Glutamatergic neuron (in vitro differentiated cells): Measurements from ENCODE around the gene NABP2. TPM values are rescaled to one million over a fixed set of nuclear protein-coding genes. Genes with fewer than 3 reads are reported as not detected.

Source experiments
- DNase-seq: peaks from one replicate; pipeline ENCODE4 v3.0.0; 2022
- H3K27ac Mint-ChIP-seq: one replicate; pipeline ENCODE4 v1.8.0; 2020; ENCODE audit warnings: mild to moderate bottlenecking, mixed read lengths, inconsistent platforms; ENCODE audit not compliant: unreplicated experiment
- H3K27me3 Mint-ChIP-seq: one replicate; pipeline ENCODE4 v1.8.0; 2020; ENCODE audit warnings: mild to moderate bottlenecking, moderate library complexity, mixed read lengths, inconsistent platforms; ENCODE audit not compliant: unreplicated experiment
- H3K36me3 Mint-ChIP-seq: one replicate; pipeline ENCODE4 v1.8.0; 2020; ENCODE audit warnings: mild to moderate bottlenecking, mixed read lengths, inconsistent platforms; ENCODE audit not compliant: unreplicated experiment
- H3K4me1 Mint-ChIP-seq: one replicate; pipeline ENCODE4 v1.8.0; 2020; ENCODE audit warnings: mild to moderate bottlenecking, low read depth, mixed read lengths, inconsistent platforms; ENCODE audit not compliant: unreplicated experiment
- H3K4me3 Mint-ChIP-seq: one replicate; pipeline ENCODE4 v1.8.0; 2020; ENCODE audit warnings: mild to moderate bottlenecking, mixed read lengths, inconsistent platforms; ENCODE audit not compliant: unreplicated experiment
- H3K9me3 Mint-ChIP-seq: one replicate; pipeline ENCODE4 v1.8.0; 2020; ENCODE audit warnings: mild to moderate bottlenecking, moderate library complexity, mixed read lengths, inconsistent platforms; ENCODE audit not compliant: unreplicated experiment
- total RNA-seq: library from RNA; stranded (reverse); fragmentation: NEBNext Ultra II Directional; extraction: Animal tissue kit (Norgen Biotek cat#: 25700); gene quantifications from one replicate; pipeline ENCODE4 v1.2.1, GENCODE V29; 2021; ENCODE audit not compliant: unreplicated experiment
- TF ChIP-seq, protein P1 (sequence below): fragments of 200-600 bp; sonication (generic); IDR thresholded peaks from one replicate; pipeline ENCODE4 v1.5.0; 2021; ENCODE audit not compliant: partially characterized antibody, unreplicated experiment

NABP2 gene
- total RNA-seq, 1 donor from 2014 or later, result 42.6 TPM

DNA sequence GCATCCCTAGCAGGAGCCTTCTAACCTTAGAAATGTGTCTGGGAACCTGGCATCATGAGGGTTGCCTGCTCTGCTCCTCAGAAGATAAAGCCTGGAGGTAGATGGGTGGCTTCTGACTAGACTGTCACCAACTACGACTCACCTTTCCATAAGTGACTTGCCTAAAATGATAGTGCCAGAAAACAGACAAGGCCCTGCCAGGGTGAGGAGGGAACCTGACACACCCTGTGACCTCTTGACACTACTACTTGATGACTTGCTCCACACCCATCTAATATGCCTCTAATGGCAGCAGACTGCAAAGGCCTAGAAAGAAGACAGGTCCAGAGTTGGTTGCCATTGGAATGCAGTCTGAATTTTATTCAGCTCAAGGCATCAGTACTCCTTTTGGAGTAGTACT is 11.8 kb upstream of the NABP2 start:
- Mint-ChIP-seq H3K36me3 (peaks cover 19% of the 10 kb centered on the region), H3K27ac (no peak overlapping the region)
- TF ChIP-seq, protein P1, sequence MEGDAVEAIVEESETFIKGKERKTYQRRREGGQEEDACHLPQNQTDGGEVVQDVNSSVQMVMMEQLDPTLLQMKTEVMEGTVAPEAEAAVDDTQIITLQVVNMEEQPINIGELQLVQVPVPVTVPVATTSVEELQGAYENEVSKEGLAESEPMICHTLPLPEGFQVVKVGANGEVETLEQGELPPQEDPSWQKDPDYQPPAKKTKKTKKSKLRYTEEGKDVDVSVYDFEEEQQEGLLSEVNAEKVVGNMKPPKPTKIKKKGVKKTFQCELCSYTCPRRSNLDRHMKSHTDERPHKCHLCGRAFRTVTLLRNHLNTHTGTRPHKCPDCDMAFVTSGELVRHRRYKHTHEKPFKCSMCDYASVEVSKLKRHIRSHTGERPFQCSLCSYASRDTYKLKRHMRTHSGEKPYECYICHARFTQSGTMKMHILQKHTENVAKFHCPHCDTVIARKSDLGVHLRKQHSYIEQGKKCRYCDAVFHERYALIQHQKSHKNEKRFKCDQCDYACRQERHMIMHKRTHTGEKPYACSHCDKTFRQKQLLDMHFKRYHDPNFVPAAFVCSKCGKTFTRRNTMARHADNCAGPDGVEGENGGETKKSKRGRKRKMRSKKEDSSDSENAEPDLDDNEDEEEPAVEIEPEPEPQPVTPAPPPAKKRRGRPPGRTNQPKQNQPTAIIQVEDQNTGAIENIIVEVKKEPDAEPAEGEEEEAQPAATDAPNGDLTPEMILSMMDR, result no peak

DNA sequence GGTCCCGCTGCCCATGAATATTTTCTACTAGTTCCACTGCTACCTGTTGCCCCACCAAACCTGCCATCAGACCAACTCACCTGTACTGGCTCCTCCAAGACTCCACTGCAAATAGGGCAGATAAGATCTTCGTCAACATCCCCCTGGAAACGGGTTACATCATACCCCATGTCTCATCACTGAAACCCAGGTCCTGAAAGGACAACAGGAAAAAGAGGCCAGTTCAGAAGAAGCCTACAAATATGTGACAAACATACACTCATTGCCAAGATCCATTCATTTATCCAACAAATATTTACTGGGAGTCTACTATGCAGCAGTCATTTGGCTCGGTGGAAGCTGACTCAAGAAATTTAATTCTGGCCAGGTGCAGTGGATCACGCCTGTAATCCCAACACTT is 10.3 kb upstream of the NABP2 start:
- Mint-ChIP-seq H3K9me3 (peaks cover 2% of the 10 kb centered on the region), H3K4me3 (no peak overlapping the region), H3K27me3 (no peaks in the 10 kb centered on the region), H3K36me3 (peaks cover 17% of the 10 kb centered on the region), H3K4me1 (no peaks in the 10 kb centered on the region), H3K27ac (no peak overlapping the region)
- TF ChIP-seq, protein P1, result no peak
- no peak for DNase-seq

More for the DNA sequence above, 11.8 kb upstream of the NABP2 start:
- Mint-ChIP-seq H3K27me3 (no peaks in the 10 kb centered on the region), H3K4me3 (no peak overlapping the region), H3K9me3 (peaks cover 2% of the 10 kb centered on the region), H3K4me1 (no peaks in the 10 kb centered on the region)
- no peak for DNase-seq

DNA sequence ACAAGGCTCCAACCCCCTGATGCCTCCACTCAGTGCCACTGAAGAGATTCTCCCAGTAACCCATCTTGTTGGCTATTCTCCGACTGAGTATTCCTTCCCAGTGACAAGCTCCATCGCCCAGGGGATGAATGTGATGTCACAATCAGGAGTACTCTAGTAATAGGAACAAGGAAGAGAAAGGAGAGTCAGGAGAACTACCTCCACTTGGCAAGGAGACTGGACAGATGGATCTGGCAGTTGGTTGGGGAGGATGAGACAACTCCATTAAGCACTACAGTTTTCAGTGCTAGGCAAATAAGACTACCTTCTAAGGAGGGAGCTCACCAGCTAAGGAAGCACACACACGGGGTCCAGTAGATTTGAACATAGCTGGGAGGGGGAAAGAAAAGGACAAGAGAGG is 7.7 kb upstream of the NABP2 start:
- Mint-ChIP-seq H3K36me3 (peaks cover 12% of the 10 kb centered on the region), H3K27ac (peak overlapping the region; percentile 74), H3K4me3 (no peak overlapping the region), H3K4me1 (peaks cover 2% of the 10 kb centered on the region), H3K27me3 (peaks cover 2% of the 10 kb centered on the region), H3K9me3 (peaks cover 1% of the 10 kb centered on the region)
- DNase-seq, result no peak
- TF ChIP-seq, protein P1, result no peak

DNA sequence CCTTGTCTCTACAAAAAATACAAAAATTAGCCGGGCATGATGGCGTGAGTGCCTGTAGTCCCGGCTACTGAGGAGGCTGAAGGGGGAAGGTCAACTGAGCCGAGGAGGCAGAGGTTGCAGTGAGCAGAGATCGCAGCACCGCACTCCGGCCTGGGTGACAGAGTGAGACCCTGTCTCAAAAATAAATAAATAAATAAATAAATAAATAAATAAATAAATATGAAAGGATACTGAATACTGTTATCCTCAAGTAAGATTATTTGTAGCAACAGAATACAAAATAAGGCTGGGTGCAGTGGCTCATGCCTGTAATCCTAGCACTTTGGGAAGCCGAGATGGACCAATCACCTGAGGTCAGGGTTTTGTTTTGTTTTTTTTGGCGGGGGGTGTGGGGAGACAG is 4.3 kb upstream of the NABP2 start:
- peaks cover 9% of the 10 kb centered on the region for H3K36me3 Mint-ChIP-seq
- TF ChIP-seq, protein P1, result no peak
- H3K9me3 Mint-ChIP-seq, result peaks cover 6% of the 10 kb centered on the region
- H3K27me3 Mint-ChIP-seq, result peaks cover 5% of the 10 kb centered on the region
- H3K4me3 Mint-ChIP-seq, result peak overlapping the region; percentile 78
- no peak for DNase-seq
- peaks cover 10% of the 10 kb centered on the region for H3K4me1 Mint-ChIP-seq
- H3K27ac Mint-ChIP-seq, result no peak overlapping the region

DNA sequence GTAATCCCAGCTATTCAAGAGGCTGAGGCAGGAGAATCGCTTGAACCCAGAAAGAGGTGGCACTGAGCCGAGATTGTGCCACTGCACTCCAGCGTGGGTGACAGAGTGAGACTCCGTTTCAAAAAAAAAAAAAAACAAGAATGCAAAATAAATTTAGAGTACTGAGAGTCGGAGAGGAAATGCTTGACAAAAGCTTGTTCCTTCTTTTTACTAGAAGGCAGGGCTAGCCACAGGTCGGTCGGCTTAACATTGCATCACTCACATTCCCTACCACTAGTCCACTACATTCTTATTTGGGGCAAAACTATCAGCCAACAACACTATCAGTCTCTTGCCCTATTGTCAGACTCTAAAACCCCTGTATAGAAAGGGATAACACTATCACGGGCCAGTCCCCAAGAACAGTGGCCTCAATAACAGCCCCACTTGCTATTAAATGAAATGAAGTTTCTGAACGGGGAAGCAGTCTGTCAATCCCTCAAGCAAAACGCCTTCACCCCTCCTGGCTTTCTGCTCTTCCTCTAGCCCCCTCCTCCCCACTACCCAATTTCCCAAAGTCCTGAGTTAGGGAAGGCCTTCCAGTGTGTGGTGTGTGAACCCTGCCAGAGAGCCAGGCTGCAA is 3.4 kb upstream of the NABP2 start:
- TF ChIP-seq, protein P1, result no peak
- Mint-ChIP-seq H3K4me3 (peak overlapping the region; percentile 100), H3K36me3 (peaks cover 4% of the 10 kb centered on the region), H3K27me3 (peaks cover 5% of the 10 kb centered on the region), H3K9me3 (peaks cover 6% of the 10 kb centered on the region), H3K27ac (peak overlapping the region; percentile 92), H3K4me1 (peaks cover 13% of the 10 kb centered on the region)
- DNase-seq, result no peak
